HL-60/S4 treated with retinoic acid at 250 ng/mL for 4 days and 3 days (cell line): ENCODE measurements around the gene ANKLE2.
"Not testable (repeated sequence)": the region's sequence is repeated elsewhere in the genome, so short reads cannot be mapped to it uniquely, and the experiment has no call there.

ENCODE experiments used
- in situ Hi-C: fragments of 300-500 bp; cut with MboI; formaldehyde crosslinking; loops from 2 replicates; pipeline ENCODE4 v1.7.0; 2022; ENCODE audit warnings: low sequenced_read_pairs

The ANKLE2 gene

GRCh38 chr12:132761032-132761920 lies at the start of gene ANKLE2:
TSS of gene ANKLE2 (minus strand) at chr12:132761832. CDS start at chr12:132761798, 34 bp downstream.
- in situ Hi-C loops: no loop called here

DNA sequence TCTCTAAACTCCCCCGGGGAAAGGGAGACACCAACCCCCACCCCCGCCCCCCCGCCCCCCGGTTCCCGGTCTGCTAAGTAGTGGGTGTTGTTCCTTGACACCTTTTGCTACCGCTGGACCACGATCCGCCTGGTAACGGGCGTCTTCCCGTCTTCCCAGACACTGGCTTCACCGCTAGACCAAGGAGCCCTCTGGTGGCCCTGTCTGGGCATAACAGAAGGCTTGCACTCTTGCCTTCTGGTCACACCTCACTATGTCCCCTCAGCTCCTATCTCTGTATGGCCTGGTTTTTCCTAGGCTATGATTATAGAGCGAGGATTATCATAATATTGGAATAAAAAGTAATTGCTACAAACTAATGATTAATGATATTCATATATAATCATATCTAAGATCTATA lies 47.8 kb upstream of the ANKLE2 start:
- in situ Hi-C loops: not testable (repeated sequence)

DNA sequence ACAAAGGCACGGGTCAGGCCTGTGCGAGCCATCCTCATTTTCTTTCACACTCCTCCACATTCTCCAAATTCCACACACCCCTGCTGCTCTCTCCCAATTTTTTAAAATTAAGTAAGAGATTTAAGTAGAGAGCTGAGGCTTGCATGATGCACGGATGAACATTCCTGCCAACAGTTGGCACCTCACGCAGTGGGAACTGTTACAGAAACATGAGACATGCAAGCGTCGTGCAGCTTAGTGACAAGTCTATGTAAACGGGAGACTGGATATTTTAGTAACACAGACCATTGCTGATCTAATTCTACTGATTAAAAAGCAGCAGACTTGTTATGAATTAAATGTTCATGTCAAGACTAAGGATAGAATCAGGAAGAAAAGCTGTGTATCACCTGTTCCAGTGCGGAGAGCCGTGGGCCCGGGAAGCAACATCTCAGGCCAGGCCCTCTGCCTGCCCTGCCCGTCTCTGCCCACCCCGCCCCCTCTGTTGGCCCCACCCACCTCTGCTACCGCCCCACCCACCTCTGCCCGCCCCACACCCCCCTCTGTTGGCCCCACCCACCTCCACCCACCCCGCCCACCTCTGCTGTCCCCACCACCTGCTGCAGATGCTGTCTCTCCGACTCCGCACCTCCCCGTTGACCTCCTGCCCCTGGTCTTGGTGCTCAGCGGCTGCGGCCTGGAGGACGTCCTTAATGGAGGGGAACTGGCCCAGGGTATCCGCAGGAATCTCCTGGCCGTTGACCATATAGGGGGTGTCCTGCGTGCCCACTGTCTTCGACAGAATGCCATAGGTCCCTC lies 45.9 kb upstream of the ANKLE2 start:
- in situ Hi-C loops: no loop called here

DNA sequence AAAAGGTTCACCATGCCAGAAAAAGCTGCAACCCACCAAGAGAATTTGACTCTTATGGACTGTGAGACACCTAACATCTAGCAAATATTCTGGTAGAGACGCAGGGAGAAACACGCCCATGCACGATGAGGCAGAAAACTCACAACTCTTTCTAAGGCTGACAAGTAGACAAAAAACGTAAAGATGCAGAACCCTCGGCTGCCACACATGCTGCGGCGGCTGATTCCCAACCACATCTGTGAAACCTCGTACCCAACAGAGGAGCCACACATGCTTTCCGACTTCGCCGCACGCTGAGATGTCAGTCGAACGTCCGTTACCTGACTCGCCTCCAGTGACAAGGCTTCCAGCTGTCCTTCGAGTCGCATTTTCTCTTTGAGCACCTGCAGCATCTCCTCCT lies 45.2 kb upstream of the ANKLE2 start:
- in situ Hi-C loops: no loop called here

DNA sequence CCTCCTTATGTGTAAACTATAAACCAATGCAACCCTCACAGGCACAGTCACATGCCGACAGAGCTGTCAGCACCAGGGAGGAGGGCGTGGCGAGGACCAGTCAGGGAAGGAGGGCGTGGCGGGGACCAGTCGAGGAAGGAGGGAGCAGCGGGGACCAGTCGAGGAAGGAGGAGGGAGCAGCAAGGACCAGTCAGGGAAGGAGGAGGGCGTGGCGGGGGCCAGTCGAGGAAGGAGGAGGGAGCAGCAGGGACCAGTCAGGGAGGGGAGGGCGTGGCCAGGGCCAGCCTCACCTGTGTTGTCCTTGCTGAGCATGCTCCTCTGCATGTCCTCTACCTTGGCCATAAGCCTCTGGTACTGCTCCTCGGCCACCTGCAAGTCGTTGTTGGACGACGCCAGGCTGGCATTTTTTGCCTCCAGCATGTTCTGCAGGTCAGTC lies 42.8 kb upstream of the ANKLE2 start:
- in situ Hi-C loops: no loop called here

DNA sequence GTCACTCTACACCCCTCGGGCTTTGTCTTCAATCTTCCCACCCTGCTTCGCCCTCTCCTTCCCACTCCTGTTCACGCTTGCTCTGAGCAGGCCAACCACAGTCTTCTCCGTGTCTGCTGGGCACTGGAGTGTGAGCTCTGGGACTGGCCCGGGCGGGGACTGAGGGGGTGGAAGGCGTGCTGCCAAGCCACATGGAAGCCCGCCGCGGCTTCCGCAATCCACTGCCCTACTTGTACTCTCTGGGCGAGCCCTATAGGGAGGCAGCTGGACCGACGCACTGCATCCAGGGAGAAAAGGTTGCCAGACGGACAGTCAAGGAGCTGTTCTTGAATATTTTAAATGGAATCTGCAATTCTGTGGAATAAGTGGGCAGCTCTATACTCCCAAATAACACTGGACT lies 42.3 kb upstream of the ANKLE2 start:
- in situ Hi-C loops: no loop called here

DNA sequence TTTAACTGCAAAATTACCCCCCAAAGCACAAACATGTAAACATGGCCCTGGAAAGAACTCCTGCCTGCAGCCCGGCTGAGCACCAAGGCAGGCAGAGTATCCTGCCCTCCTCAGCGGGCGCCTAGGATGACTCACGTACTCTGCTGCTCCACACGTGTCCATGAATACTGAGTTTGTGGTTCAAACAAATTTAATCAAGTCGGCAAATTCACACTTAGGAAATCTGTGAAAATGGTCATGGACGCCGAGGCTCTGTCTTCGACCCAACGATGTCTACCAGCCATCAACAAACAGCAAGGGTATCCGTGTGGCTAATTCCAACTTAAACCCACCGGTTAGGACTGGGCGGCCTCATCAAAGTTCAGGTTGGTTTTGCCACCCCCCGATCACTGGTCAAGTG lies 41.5 kb upstream of the ANKLE2 start:
- in situ Hi-C loops: no loop called here

DNA sequence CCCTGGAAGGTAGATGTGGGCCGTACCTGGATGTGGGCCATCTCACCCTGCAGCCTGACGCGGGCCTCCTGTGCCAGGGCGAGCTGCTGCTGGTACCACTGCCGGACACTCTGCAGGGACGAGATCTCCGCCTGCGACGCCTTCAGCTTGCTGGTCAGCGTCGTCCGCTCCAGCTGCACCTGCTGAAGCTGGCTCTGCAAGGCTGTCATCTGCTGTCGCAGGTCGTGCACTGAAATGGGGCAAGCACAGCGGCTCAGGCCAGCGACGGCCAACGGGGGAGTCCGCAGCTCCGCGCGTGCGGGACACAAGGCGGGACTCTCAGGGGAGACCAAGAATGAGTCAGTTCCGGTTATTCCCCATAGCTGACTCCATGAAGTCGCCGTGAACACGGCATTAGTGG lies 40.1 kb upstream of the ANKLE2 start:
- in situ Hi-C loops: no loop called here

- in situ Hi-C loops: no loop called here
Observed at GRCh38 chr12:132798836-132799235, 37.2 kb upstream of the ANKLE2 start.

DNA sequence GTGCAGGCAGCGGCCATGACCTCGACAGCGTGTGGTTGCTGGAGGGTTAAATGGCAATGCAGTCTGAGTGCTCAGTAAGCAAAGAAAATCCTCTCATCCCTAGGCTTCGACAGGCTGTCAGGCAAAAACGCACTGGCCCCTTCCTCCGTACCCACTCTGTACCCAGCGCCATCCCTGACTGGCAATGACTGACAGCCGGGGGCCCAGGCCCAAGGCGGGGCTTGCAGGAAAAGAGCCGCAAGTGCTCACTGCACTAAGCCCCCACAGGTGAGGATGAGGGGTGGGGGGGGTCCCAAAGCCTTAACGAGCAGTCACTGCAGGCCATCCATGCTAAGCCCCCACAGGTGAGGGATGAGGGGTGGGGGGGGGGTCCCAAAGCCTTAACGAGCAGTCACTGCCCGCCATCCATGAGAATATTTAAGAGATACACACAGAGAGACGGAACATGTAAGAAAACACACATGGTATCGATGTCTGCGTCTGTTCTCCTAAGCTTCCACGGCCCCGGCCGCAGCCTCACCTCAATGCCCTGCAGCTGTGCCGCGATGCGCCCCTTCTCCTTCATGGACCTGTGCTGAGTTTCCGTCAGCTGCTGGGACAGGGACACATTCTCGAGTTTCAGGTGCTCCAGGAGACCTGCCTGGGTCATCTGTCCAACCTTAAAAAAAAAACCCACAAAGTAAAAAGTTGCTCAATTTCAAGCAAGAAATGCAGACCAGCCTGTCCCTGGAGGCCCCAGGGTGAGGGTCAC lies 36.4 kb upstream of the ANKLE2 start:
- in situ Hi-C loops: no loop called here

GRCh38 chr12:132795847-132796246 lies 34.2 kb upstream of the ANKLE2 start:
- in situ Hi-C loops: no loop called here

DNA sequence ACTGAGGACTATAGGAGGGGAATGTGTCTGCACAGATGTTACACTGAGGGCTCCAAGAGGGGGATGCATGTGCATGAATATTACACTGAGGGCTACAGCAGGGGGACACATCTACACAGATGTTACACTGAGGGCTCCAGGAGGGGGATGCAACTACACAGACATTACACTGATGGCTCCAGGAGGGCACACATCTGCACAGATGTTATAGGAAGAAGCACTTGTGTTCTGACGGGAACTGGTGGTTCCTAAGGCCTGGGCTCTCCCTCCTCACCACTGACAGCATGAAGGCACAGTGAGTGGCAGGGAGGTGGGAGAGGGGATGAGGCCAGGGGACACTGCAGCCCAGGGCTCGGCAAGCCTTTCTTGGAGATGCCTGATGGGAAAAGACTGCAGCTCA lies 30.3 kb upstream of the ANKLE2 start:
- in situ Hi-C loops: not testable (repeated sequence)

GRCh38 chr12:132789099-132789471 lies 27.5 kb upstream of the ANKLE2 start:
- in situ Hi-C loops: no loop called here

GRCh38 chr12:132788375-132789098 lies 26.9 kb upstream of the ANKLE2 start:
- in situ Hi-C loops: no loop called here

DNA sequence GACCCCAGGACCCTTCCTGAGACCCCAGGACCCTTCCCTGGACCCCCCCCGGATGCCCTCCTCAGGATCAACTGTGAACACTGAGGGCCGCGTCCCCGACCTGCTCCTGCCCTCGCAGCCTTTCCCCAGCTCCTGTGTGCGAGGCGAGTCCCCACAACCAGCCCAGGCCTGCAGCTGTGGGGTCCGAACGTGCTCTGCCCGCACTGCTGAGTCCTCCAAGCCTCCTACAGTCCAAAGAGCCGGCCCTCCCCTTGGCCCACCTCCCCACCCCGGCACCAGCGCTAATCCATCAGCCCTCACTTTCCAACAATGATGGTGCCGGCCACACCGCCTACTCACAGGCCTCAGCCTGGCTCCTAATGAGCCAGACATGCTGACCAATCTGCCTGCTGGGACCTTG lies 26.2 kb upstream of the ANKLE2 start:
- in situ Hi-C loops: no loop called here

GRCh38 chr12:132786192-132786591 lies 24.6 kb upstream of the ANKLE2 start:
- in situ Hi-C loops: no loop called here

DNA sequence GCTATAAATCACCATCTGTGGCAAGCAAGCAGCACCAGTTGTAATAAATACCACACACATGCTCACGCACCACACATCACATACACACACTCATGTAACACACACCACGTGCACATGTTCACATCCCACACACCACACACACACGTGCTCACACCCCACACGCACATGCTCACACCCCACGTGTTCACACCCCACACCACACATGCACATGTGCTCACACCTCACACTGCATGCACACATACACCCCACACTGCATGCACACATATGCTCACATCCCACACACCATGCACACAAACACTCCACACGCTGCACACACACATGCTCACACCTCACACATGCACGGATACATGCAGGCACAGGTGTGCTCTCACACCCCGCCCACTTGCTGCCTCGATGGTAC lies 22.9 kb upstream of the ANKLE2 start:
- in situ Hi-C loops: no loop called here

DNA sequence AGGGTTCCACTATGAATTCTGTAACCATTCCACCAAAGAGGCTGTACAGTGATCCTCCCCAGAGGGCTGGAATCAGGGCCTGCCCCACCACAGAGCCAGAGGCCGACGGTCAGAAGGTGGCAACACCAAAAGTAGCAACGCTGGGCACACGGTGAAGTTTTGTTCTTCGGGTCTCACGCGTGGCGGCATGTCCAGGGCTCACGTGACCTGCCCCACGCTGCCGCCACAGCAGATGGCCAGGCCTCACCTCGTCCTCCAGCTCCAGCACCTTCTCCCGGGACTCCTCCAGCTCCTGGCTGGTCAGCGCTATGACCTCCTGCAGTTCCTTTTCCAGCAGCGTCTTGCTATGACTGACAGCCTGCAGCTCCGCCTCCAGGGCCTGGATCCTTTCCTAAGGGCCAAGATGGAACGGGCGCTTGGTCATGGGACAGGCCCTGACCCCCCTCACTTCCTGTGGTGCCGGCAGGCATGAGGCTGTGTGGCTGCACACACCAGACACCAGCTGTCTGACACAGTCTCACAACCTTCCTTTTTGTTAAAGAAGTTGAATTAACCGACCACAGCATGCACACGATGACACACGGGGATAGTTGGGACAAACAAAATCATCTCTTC lies 22.4 kb upstream of the ANKLE2 start:
- in situ Hi-C loops: no loop called here

- in situ Hi-C loops: no loop called here
Observed at GRCh38 chr12:132781938-132782337, 20.3 kb upstream of the ANKLE2 start.

DNA sequence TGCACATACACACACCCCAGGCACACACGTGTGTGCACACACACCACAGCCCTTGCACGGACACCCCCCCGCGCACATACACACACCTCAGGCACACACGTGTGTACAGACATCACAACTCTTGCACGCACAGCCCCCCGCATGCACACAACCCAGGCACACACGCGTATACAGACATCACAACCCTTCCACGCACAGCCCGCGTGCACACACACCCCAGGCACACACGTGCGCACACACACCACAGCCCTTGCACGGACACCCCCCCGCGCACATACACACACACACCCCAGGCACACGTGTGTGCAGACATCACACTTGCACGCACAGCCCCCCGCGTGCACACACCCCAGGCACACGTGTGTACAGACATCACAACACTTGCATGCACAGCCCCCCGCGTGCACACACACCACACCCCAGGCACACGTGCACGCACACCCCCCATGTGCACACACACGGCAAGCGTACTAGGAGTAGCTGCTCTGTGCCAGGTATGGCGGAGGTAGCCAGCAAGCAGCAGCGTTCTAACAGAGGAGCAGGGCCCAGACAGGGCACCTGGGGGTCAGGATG lies 18.2 kb upstream of the ANKLE2 start:
- in situ Hi-C loops: no loop called here
